ENCODE measurements around the gene MCU.
"Not testable (repeated sequence)": the region's sequence is repeated elsewhere in the genome, so short reads cannot be mapped to it uniquely, and the experiment has no call there.

MCU gene

GRCh38 chr10:72906446-72906845 lies 214.5 kb downstream of the MCU start:
- DNase-seq, result no peak

- DNase-seq, result no peak
These were observed 218.8 kb downstream of the MCU start for GRCh38 chr10:72910705-72911104.

- DNase-seq, result no peak
These were observed 219.8 kb downstream of the MCU start for GRCh38 chr10:72911758-72912157.

DNA sequence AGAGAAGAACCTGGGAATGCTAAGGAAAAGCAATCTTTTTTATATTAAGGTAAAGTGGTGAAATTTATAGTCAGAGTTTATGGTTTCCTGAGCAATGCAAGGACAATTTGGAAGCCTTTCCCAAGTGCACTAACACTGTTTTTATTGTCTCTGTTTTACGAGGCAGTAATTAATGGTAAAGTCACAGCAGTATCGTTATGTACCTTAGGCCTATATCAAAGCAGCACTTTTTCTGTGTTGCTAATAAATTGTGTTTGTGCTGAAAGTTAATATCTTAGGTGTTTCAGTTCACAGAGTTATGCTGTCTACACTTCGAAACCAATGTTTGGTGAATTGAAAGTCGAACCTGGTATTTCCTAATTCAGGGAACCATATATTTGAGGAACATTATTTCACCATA lies 220.8 kb downstream of the MCU start:
- DNase-seq, result no peak

- no peak for DNase-seq
These were observed 221.3 kb downstream of the MCU start for GRCh38 chr10:72913287-72913686.

- peak; percentile 44 for DNase-seq
These were observed 225.3 kb downstream of the MCU start for GRCh38 chr10:72917201-72917600.

DNA sequence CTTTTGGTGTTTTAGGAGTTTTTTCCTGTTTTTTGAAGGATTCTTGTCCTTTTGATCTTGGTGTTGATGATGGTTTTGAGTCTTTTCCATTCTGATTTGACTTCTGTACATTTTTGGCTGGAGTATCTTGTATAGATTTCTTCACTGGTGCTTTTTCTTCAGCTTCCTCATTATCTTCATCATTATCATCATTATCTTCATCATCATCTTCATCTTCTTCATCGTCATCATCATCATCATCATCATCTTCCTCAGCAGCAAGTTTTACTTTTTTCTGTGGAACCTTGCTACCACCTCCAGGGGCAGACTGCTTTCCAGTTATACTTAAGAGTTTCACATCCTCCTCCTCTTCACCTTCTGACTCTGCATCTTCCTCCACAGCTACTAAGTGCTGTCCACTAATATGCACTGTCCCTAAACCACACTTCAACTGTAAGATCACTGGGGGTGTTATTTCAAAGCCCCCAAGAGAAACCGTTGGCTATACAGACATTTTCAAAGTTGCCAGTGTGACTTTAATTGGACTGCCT lies 225.9 kb downstream of the MCU start:
- not testable (repeated sequence) for DNase-seq

GRCh38 chr10:72918352-72918751 lies 226.4 kb downstream of the MCU start:
- no peak for DNase-seq

DNA sequence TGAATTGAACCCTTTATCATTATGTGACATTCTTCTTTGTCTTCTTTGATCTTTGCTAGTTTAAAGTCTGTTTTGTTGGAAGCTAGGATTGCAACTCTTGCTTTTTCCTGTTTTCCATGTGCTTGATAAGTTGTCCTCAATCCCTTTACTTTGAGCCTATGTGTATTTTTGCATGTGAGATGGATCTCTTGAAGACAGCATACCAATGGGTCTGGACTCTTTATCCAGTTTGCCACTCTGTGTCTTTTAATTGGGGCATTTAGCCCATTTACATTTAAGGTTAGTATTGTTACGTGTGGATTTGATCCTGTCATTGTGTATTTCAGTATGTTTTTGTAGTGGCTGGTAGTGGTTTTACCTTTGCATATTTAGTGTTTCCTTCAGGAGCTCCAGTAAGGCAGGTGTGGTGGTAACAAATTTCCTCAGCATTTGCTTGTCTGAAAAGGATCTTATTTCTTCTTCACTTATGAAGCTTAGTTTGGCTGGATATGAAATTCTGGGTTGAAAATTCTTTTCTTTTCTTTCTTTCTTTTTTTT lies 229.3 kb downstream of the MCU start:
- not testable (repeated sequence) for DNase-seq

DNA sequence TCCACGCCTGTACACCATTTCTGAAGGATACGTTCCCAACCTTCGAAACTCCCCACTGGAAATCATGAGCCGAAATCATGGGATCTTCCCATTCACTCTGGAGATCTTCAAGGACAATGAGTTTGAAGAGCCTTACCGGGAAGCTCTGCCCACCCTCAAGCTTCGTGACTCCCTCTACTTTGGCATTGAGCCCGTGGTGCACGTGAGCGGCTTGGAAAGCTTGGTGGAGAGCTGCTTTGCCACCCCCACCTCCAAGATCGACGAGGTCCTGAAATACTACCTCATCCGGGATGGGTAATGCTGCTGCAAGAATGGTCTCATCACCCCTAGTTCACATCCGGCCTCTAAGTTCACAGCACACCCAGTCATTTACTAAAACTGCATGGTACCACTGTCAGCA lies 232.4 kb downstream of the MCU start:
- DNase-seq, result no peak

DNA sequence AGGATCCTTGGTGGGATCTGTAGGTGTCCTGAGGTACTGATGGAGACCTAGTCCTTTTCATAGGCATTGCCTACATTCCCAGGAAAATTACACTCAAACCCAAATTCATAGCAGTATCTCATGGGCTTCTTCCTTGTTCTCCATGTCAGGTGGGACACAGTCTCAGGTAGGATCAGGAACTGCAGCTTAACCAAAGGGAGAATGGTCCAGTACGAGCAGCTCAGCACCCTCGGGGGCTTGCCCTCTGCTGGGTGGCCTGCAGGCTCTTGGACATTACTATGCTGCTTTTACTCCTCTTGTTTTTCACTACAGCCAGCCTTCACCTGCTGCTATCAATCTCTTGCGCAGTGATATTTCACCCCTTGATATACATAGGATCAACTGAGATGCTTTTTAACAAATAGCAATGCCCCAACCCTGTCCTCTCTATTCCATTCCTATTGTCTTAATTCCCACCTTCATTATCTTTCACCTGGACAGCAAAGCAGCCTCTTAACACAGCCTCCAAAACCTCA lies 234.1 kb downstream of the MCU start:
- no peak for DNase-seq

DNA sequence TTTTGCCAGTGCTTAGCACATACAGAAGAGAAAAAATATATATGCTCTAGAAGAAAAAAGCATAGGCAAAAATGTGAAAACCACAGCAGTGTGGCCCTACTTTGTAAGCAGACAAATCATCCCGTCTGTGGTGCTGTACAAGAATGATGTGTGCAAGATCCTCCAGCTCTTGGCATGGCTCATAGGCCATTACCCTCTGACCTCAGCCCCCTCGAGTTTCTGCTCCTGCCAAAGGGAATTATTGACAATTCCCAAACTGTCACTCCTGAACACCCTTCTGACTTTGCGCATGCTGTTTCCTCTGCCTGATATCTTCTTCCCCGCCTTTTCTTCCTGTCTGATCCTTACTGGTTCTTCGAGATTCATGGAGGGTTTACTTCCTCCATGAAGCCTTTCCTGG lies 235.5 kb downstream of the MCU start:
- no peak for DNase-seq

GRCh38 chr10:72928798-72929197 lies 236.9 kb downstream of the MCU start:
- no peak for DNase-seq

GRCh38 chr10:72930276-72930675 lies 238.3 kb downstream of the MCU start:
- DNase-seq, result no peak

GRCh38 chr10:72932259-72933015 lies 240.5 kb downstream of the MCU start:
- no peak for DNase-seq

GRCh38 chr10:72935361-72935760 lies 243.4 kb downstream of the MCU start:
- peak; percentile 27 for DNase-seq

Measured in fibroblast of skin of scalp (primary cell).